ENCODE measurements around the gene SRXN1.

DNA sequence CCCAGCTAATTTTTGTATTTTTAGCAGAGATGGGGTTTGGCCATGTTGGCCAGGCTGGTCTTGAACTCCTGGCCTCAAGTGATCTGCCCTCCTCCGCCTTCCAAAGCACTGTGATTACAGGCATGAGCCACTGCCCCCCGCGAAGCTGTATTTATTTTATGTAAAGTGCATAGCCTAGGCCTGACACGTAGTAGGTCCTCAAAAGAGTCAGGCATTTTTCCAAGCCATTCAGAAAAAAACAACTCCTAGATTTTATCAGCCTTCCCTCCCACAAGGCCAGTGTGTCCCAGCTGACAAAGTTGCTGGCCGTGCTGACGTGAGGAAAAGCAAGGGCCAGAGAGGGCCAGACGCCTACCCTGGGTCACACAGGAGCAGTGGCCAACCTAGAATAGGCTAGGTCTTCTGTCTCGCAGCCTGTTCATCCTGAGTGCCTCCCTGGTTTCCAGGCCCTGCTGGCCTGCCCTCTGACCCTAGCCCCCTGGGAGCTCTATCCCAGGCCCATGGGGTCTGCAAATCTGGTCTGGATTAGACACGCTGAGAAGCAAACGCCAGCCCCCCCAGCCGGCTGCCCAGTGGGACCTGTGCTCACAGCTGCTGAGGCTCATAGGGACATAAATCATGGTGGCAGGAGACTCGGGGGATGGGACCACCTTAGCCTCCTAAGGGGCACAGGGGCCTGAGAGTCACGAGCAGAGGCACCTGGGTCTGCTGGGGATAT is 54.7 kb downstream of the SRXN1 start:
- TF ChIP-seq, protein P1, sequence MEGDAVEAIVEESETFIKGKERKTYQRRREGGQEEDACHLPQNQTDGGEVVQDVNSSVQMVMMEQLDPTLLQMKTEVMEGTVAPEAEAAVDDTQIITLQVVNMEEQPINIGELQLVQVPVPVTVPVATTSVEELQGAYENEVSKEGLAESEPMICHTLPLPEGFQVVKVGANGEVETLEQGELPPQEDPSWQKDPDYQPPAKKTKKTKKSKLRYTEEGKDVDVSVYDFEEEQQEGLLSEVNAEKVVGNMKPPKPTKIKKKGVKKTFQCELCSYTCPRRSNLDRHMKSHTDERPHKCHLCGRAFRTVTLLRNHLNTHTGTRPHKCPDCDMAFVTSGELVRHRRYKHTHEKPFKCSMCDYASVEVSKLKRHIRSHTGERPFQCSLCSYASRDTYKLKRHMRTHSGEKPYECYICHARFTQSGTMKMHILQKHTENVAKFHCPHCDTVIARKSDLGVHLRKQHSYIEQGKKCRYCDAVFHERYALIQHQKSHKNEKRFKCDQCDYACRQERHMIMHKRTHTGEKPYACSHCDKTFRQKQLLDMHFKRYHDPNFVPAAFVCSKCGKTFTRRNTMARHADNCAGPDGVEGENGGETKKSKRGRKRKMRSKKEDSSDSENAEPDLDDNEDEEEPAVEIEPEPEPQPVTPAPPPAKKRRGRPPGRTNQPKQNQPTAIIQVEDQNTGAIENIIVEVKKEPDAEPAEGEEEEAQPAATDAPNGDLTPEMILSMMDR (IDR thresholded peaks at IDR 0.05): no peak
- TF ChIP-seq POLR2A (IDR thresholded peaks at IDR 0.05): no peak
